Liver (tissue), 3 donors: ENCODE measurements around the gene FABP3.

Source experiments
- ATF3 ChIP-seq: IDR thresholded peaks from 2 replicates; pipeline ENCODE4 v1.6.1; 2016; ENCODE audit warnings: antibody characterized with exemption
- GABPA ChIP-seq, 2 donors: IDR thresholded peaks in 1 of 2; conservative IDR thresholded peaks in 1 of 2; 2 replicates each; pipeline ENCODE4 v1.6.1; 2016; ENCODE audit warnings: antibody characterized with exemption in 2 of 2, mild to moderate bottlenecking in 1 of 2, moderate library complexity in 1 of 2
- JUND ChIP-seq, 2 donors: IDR thresholded peaks; 2 replicates each; pipeline ENCODE4 v1.6.1; 2016; ENCODE audit warnings: antibody characterized with exemption in 2 of 2
- MAX ChIP-seq: IDR thresholded peaks from 2 replicates; pipeline ENCODE4 v1.6.1; 2016; ENCODE audit warnings: antibody characterized with exemption
- RAD21 ChIP-seq, 2 donors: IDR thresholded peaks; 2 replicates each; pipeline ENCODE4 v1.6.1; 2016; ENCODE audit warnings: antibody characterized with exemption in 2 of 2, mild to moderate bottlenecking in 2 of 2
- RXRA ChIP-seq, 2 donors: IDR thresholded peaks; 2 replicates each; pipeline ENCODE4 v1.6.1; 2017 to 2018; ENCODE audit warnings: antibody characterized with exemption in 2 of 2, mild to moderate bottlenecking in 1 of 2
- TAF1 ChIP-seq: conservative IDR thresholded peaks from 2 replicates; pipeline ENCODE4 v1.6.1; 2016; ENCODE audit warnings: antibody characterized with exemption, mild to moderate bottlenecking
- TF ChIP-seq, protein P1 (sequence below): fragments of 150-350 bp; IDR thresholded peaks from 2 replicates; pipeline ENCODE4 v1.5.1; 2017; ENCODE audit warnings: improper control_type of control experiment, low read depth, low read length; ENCODE audit not compliant: missing input control
- TF ChIP-seq, protein P2 (sequence below): IDR thresholded peaks from 2 replicates; pipeline ENCODE4 v1.6.1; 2016; ENCODE audit warnings: antibody characterized with exemption, mild to moderate bottlenecking
- donor health status: healthy.
- donor health status: healthy.

GRCh38 chr1:31390071-31390470 lies 17.2 kb upstream of the FABP3 start:
- TF ChIP-seq RXRA (IDR thresholded peaks at IDR 0.05) (no peak), GABPA (IDR thresholded peaks at IDR 0.05 in 1 of 2, conservative IDR thresholded peaks at IDR 0.05 in 1 of 2) (no peak), TAF1 (no peak), ATF3 (no peak), JUND (IDR thresholded peaks at IDR 0.05) (no peak), MAX (no peak), RAD21 (IDR thresholded peaks at IDR 0.05) (no peak)
- TF ChIP-seq, protein P1, sequence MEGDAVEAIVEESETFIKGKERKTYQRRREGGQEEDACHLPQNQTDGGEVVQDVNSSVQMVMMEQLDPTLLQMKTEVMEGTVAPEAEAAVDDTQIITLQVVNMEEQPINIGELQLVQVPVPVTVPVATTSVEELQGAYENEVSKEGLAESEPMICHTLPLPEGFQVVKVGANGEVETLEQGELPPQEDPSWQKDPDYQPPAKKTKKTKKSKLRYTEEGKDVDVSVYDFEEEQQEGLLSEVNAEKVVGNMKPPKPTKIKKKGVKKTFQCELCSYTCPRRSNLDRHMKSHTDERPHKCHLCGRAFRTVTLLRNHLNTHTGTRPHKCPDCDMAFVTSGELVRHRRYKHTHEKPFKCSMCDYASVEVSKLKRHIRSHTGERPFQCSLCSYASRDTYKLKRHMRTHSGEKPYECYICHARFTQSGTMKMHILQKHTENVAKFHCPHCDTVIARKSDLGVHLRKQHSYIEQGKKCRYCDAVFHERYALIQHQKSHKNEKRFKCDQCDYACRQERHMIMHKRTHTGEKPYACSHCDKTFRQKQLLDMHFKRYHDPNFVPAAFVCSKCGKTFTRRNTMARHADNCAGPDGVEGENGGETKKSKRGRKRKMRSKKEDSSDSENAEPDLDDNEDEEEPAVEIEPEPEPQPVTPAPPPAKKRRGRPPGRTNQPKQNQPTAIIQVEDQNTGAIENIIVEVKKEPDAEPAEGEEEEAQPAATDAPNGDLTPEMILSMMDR, result no peak
- TF ChIP-seq, protein P2, sequence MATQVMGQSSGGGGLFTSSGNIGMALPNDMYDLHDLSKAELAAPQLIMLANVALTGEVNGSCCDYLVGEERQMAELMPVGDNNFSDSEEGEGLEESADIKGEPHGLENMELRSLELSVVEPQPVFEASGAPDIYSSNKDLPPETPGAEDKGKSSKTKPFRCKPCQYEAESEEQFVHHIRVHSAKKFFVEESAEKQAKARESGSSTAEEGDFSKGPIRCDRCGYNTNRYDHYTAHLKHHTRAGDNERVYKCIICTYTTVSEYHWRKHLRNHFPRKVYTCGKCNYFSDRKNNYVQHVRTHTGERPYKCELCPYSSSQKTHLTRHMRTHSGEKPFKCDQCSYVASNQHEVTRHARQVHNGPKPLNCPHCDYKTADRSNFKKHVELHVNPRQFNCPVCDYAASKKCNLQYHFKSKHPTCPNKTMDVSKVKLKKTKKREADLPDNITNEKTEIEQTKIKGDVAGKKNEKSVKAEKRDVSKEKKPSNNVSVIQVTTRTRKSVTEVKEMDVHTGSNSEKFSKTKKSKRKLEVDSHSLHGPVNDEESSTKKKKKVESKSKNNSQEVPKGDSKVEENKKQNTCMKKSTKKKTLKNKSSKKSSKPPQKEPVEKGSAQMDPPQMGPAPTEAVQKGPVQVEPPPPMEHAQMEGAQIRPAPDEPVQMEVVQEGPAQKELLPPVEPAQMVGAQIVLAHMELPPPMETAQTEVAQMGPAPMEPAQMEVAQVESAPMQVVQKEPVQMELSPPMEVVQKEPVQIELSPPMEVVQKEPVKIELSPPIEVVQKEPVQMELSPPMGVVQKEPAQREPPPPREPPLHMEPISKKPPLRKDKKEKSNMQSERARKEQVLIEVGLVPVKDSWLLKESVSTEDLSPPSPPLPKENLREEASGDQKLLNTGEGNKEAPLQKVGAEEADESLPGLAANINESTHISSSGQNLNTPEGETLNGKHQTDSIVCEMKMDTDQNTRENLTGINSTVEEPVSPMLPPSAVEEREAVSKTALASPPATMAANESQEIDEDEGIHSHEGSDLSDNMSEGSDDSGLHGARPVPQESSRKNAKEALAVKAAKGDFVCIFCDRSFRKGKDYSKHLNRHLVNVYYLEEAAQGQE, result no peak
